Right cardiac atrium (tissue), 5 donors: ENCODE results near the gene CD300E. TPM values are rescaled to one million over a fixed set of nuclear protein-coding genes. Genes with fewer than 3 reads are reported as not detected.
A peak's percentile ranks its signal among the peaks of the same experiment; 100 is the strongest.
"Not testable (repeated sequence)": the region's sequence is repeated elsewhere in the genome, so short reads cannot be mapped to it uniquely, and the experiment has no call there.

Experiments
- ATAC-seq, 2 donors: fragments of 200-7000 bp; cut with Tn5 transposase; one replicate each; pipeline versions ENCODE4 v1.8.0 to v1.9.1; 2020; ENCODE audit warnings: moderate library complexity in 2 of 2, mild to moderate bottlenecking in 1 of 2
- DNase-seq, 3 donors: peaks; one replicate each; pipeline ENCODE4 v3.0.0-alpha.2; 2020
- H3K27ac ChIP-seq: one replicate; pipeline ENCODE4 v1.5.1; 2013; ENCODE audit warnings: mild to moderate bottlenecking, low read length, control low read depth, moderate library complexity
- H3K27me3 ChIP-seq: one replicate; pipeline ENCODE4 v1.6.1; 2013; ENCODE audit not compliant: control insufficient read depth, insufficient read depth
- H3K4me1 ChIP-seq: one replicate; pipeline ENCODE4 v1.6.1; 2013; ENCODE audit warnings: low read length; ENCODE audit not compliant: control insufficient read depth, insufficient read depth
- H3K4me3 ChIP-seq: one replicate; pipeline ENCODE4 v1.5.1; 2013; ENCODE audit warnings: low read length, control low read depth
- H3K9me3 ChIP-seq: one replicate; pipeline ENCODE4 v1.6.1; 2013; ENCODE audit warnings: low read length; ENCODE audit not compliant: control insufficient read depth
- WGBS: extraction: QIAGEN DNeasy Blood & Tissue Kit; methylation state at CpG from one replicate; pipeline ENCODE4 v1.1.7; 2013; 5-methylcytosine and 5-hydroxymethylcytosine counted together
- intact Hi-C, 4 donors: fragments of 100-400 bp; cut with DNase I; formaldehyde crosslinking; loops; one replicate each; pipeline versions ENCODE4 v1.11.0 to v1.14.0; 2022 to 2023
- polyA plus RNA-seq: library from polyadenylated mRNA; stranded (reverse); fragments of 200-250 nt; gene quantifications from one replicate; pipeline ENCODE4 v1.2.3, GENCODE V29; 2013
- total RNA-seq, 4 donors: library from RNA; stranded (reverse); fragmentation: NEBNext Ultra II Directional; extraction: Animal tissue kit (Norgen Biotek cat#: 25700); gene quantifications; one replicate each; pipeline ENCODE4 v1.2.1, GENCODE V29; 2021
- donor health status: healthy with polysubstance abuse.
- donor health status: DM: no; HTN: yes; CAD: no.
- donor health status: DM: no; HTN: no; CAD: no.
- donor health status: DM: no; HTN: yes; CAD: no; lungs with severe emphysema.
- donor health status: DM: yes; HTN: yes; CAD: no.

CD300E gene
- total and polyA plus RNA-seq, 5 donors = 0.38 to 0.94 (median 0.59) TPM

DNA sequence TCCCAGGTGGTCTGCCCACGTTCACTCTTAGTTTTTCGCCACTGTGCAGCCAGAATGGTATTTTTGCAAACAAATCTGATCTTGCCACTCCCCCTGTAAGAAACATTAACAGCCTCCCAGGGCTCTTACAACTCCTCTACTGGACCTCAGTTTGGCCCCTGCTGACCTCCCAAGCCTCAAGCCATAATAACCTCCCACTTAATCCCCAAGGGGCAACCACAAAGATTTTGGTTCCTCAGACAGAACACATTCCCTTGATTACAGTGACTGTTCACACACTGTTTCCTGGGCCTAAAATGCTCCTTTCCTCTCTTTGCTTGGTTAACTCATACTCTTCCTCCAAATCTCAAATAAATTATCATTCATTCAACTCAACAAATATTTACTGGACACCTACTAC is 21.5 kb upstream of the CD300E start:
- H3K4me1 ChIP-seq = peaks cover 2% of the 10 kb centered on the region
- DNase-seq (no peak), ATAC-seq (no peak)
- intact Hi-C loops = no loop called here
- H3K9me3 ChIP-seq = no peaks in the 10 kb centered on the region
- no peak overlapping the region for H3K4me3 ChIP-seq
- H3K27me3 ChIP-seq = no peaks in the 10 kb centered on the region
- no peak overlapping the region for H3K27ac ChIP-seq
- WGBS = 79% methylated on average over 2 of the region's 2 CpGs

GRCh38 chr17:74644419-74644818 is 20.9 kb upstream of the CD300E start:
- 81% methylated on average over 2 of the region's 2 CpGs for WGBS
- DNase-seq (no peak), ATAC-seq (no peak)
- intact Hi-C loops = no loop called here
- Histone ChIP-seq H3K27ac (no peak overlapping the region), H3K4me1 (peaks cover 2% of the 10 kb centered on the region), H3K9me3 (no peaks in the 10 kb centered on the region), H3K4me3 (no peak overlapping the region), H3K27me3 (no peaks in the 10 kb centered on the region)

GRCh38 chr17:74643826-74644225 is 20.3 kb upstream of the CD300E start:
- Histone ChIP-seq H3K27ac (no peak overlapping the region), H3K4me1 (peaks cover 2% of the 10 kb centered on the region), H3K27me3 (no peaks in the 10 kb centered on the region), H3K9me3 (no peaks in the 10 kb centered on the region), H3K4me3 (no peak overlapping the region)
- ATAC-seq (no peak), DNase-seq (no peak)
- intact Hi-C loops = no loop called here

GRCh38 chr17:74642995-74643394 is 19.5 kb upstream of the CD300E start:
- no peak overlapping the region for H3K27ac ChIP-seq
- H3K27me3 ChIP-seq = no peaks in the 10 kb centered on the region
- 85% methylated on average over 7 of the region's 7 CpGs for WGBS
- intact Hi-C loops = no loop called here
- ATAC-seq (no peak), DNase-seq (no peak)
- H3K9me3 ChIP-seq = no peaks in the 10 kb centered on the region
- H3K4me1 ChIP-seq = no peaks in the 10 kb centered on the region
- no peak overlapping the region for H3K4me3 ChIP-seq

GRCh38 chr17:74642556-74642955 is 19.0 kb upstream of the CD300E start:
- intact Hi-C loops = no loop called here
- H3K4me3 ChIP-seq = no peak overlapping the region
- no peaks in the 10 kb centered on the region for H3K27me3 ChIP-seq
- ATAC-seq (no peak), DNase-seq (no peak)
- no peaks in the 10 kb centered on the region for H3K4me1 ChIP-seq
- H3K9me3 ChIP-seq = no peaks in the 10 kb centered on the region
- H3K27ac ChIP-seq = no peak overlapping the region
- WGBS = 49% methylated on average over 4 of the region's 4 CpGs

GRCh38 chr17:74641958-74642298 is 18.4 kb upstream of the CD300E start:
- no peaks in the 10 kb centered on the region for H3K27me3 ChIP-seq
- WGBS = 88% methylated on average over 2 of the region's 2 CpGs
- H3K27ac ChIP-seq = no peak overlapping the region
- no peak overlapping the region for H3K4me3 ChIP-seq
- no peaks in the 10 kb centered on the region for H3K4me1 ChIP-seq
- intact Hi-C loops = no loop called here
- DNase-seq = no peak
- H3K9me3 ChIP-seq = no peaks in the 10 kb centered on the region
- no peak for ATAC-seq

- H3K4me3 ChIP-seq = no peak overlapping the region
- intact Hi-C loops = no loop called here
- no peak for ATAC-seq
- no peak overlapping the region for H3K27ac ChIP-seq
- H3K9me3 ChIP-seq = no peaks in the 10 kb centered on the region
- DNase-seq = no peak
- 59% methylated on average over 6 of the region's 6 CpGs for WGBS
- no peaks in the 10 kb centered on the region for H3K27me3 ChIP-seq
- no peaks in the 10 kb centered on the region for H3K4me1 ChIP-seq
Measured at GRCh38 chr17:74641224-74641957, 17.9 kb upstream of the CD300E start.

DNA sequence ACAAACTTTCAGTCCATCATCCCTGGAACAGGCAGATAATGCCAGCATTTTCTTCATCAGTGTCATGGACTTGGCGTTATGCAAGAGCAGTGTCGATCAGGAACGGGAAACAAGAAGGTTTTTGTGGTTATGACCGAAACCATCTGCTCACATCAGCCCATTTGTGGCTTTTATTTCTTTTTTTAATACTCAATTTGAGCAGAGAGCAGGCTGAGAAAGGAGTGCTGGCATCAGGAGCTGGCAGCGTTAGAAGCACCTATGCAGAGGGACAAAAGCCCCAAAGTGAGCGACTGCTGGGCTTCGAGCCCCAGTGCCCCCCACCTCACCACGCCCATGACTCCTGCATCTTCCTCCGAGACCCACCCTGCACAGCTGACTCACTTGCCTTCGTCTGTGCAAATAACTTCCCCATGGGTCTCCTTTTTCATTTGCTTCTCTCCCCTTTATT is 16.2 kb upstream of the CD300E start:
- Histone ChIP-seq H3K4me1 (no peaks in the 10 kb centered on the region), H3K27ac (no peak overlapping the region), H3K4me3 (no peak overlapping the region), H3K9me3 (no peaks in the 10 kb centered on the region), H3K27me3 (no peaks in the 10 kb centered on the region)
- WGBS = 69% methylated on average over 10 of the region's 10 CpGs
- intact Hi-C loops = no loop called here
- ATAC-seq (peak; percentile 29 to 60), DNase-seq (peak in 1 of 3 donors; percentile 59)

DNA sequence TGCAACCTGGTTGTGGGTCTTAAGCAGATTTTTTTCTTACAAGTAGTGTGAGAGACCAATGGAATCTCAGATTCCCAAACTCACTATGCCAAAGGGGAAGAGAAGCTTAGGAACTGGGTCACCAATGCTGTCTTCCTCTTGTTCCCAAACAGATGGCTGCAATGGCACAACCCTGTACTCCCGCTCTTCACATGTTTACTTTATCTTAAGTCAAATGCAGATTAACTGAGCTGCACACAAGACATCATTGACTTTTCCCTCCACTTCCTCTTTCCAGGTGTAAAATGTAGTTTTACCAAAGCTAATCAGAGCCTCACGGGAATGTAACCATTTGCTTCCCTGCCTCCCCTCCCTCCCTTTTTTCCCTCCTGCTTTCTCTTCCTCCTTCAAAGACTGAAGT is 14.4 kb upstream of the CD300E start:
- no peak for DNase-seq
- no peak for ATAC-seq
- Histone ChIP-seq H3K4me3 (no peak overlapping the region), H3K27ac (no peak overlapping the region), H3K9me3 (no peaks in the 10 kb centered on the region), H3K27me3 (no peaks in the 10 kb centered on the region), H3K4me1 (no peaks in the 10 kb centered on the region)
- intact Hi-C loops = no loop called here
- WGBS = 53% methylated on average over 2 of the region's 2 CpGs

DNA sequence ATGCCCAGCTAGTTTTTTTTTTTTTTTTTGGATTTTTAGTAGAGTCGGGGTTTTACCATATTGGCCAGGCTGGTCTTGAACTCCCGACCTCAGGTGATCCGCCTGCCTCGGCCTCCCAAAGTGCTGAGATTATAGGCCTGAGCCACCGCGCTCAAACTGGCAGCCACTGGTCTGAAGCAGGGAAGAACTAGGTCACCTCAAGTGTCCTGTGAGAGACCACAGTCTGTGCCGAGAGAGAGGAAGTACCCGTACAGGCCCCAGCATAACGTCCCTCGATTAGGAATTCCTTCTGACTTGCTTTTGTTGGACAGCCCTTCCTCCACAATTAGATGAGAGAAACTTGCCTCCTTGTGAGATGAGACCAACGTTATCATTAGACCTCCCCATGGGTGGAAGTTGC is 13.7 kb upstream of the CD300E start:
- H3K9me3 ChIP-seq = no peaks in the 10 kb centered on the region
- H3K27ac ChIP-seq = no peak overlapping the region
- no peaks in the 10 kb centered on the region for H3K27me3 ChIP-seq
- H3K4me1 ChIP-seq = no peaks in the 10 kb centered on the region
- ATAC-seq (no peak), DNase-seq (no peak)
- WGBS = 58% methylated on average over 11 of the region's 11 CpGs
- intact Hi-C loops = no loop called here
- H3K4me3 ChIP-seq = no peak overlapping the region

DNA sequence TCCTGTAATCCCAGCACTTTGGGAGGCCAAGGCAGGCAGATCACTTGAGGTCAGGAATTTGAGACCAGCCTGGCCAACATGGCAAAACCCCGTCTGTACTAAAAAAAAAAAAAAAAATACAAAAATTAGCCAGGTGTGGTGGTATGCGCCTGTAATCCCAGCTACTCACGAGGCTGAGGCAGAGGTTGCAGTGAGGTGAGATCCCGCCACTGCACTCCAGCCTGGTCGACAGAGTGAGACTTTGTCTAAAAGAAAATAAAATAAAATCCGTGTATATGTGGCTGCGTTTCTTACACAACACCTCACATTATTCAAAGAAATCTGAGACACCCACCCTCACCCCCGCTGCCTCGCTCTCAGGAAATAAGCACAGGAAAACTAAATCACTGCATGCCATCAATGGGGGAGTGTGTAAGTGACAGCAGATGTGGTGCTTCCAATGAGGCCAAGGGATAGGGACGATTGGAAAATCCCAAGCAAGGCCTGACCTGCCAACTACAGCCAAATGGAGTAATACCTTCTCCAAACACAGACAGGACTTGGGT is 13.1 kb upstream of the CD300E start:
- ATAC-seq, H3K27ac ChIP-seq, DNase-seq, H3K4me1 ChIP-seq, H3K4me3 ChIP-seq, H3K9me3 ChIP-seq, H3K27me3 ChIP-seq, intact Hi-C loops: not testable (repeated sequence)
- WGBS = 70% methylated on average over 10 of the region's 10 CpGs

DNA sequence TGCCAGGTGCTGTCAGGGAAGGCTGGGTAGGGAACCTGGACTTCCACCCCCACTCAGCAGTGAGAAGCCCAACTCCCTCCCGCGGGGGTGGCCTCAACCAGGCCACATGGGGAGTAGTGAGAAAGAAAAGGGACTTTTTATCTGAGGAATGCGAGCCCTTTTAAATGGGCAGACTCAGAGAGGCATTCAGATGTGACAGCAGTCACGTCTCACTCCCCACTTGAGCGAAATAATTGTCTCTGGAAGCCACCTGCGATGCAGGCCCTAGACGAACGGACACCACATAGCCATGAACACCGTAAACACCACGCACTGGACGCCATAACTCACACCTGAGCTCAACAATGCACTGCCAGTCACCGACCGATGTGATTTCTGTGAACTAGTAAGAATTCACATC is 11.9 kb upstream of the CD300E start:
- 34% methylated on average over 13 of the region's 13 CpGs for WGBS
- no peak for DNase-seq
- Histone ChIP-seq H3K27ac (no peak overlapping the region), H3K27me3 (no peaks in the 10 kb centered on the region), H3K9me3 (no peaks in the 10 kb centered on the region), H3K4me3 (no peak overlapping the region), H3K4me1 (no peaks in the 10 kb centered on the region)
- intact Hi-C loops = no loop called here
- ATAC-seq = no peak
